Measurements from ENCODE around the gene NRCAM. TPM values are rescaled to one million over a fixed set of nuclear protein-coding genes. Genes with fewer than 3 reads are reported as not detected.

Gene NRCAM
- total RNA-seq, 1 donor from 2014 or later: 33.2 TPM

DNA sequence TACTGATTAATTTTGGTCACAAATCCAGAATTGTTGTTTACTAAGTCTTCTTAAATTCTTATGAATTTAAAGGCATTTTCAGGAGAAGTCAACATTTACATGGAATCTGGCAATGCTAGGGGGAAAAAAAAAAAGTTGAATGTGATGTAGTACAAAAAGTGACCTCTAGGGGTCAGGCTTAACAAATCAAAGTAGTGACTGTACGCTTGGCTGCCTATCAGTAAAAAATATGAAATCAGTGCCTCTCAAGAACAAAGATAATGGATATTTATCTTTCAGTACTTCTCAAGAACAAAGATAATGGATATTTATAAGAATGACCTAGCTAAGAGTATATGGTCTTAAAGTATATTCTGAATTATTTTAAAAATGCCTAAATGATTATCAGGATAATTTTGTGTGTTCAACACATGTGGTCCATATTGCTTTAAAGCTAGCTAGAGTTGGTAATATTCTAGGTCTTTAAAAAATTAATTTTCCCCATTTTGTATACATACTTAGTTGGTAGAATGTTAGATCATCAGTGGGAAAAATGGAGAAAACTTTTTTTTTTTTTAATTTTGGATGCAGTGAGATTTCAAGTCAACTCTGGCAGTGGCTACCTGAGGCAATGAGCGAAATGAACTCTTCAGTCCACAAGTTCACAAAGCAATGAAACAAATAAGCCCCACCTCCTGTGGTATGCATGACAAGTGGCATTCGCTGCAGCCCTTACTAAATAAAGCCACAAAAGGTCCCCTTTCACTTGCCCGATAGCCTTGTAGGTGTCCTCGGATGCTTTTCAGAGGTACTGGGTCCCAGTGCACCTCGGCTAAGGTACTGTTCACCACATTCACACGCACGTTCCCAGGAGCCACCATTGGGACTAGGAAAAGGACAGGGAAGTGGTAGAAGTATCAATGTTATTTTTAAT is 274.9 kb downstream of the NRCAM start:
- Mint-ChIP-seq H3K27ac (ENCODE audit: unreplicated experiment) (no peak overlapping the region), H3K9me3 (no peaks in the 10 kb centered on the region), H3K27me3 (ENCODE audit: low read depth) (no peaks in the 10 kb centered on the region), H3K4me3 (no peak overlapping the region), H3K4me1 (peaks cover 6% of the 10 kb centered on the region), H3K36me3 (ENCODE audit: low read depth) (no peaks in the 10 kb centered on the region)
- peak; percentile 39 for DNase-seq (ENCODE audit: low read depth, low spot score)
- TF ChIP-seq, protein P1, sequence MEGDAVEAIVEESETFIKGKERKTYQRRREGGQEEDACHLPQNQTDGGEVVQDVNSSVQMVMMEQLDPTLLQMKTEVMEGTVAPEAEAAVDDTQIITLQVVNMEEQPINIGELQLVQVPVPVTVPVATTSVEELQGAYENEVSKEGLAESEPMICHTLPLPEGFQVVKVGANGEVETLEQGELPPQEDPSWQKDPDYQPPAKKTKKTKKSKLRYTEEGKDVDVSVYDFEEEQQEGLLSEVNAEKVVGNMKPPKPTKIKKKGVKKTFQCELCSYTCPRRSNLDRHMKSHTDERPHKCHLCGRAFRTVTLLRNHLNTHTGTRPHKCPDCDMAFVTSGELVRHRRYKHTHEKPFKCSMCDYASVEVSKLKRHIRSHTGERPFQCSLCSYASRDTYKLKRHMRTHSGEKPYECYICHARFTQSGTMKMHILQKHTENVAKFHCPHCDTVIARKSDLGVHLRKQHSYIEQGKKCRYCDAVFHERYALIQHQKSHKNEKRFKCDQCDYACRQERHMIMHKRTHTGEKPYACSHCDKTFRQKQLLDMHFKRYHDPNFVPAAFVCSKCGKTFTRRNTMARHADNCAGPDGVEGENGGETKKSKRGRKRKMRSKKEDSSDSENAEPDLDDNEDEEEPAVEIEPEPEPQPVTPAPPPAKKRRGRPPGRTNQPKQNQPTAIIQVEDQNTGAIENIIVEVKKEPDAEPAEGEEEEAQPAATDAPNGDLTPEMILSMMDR (conservative IDR thresholded peaks at IDR 0.05): peak; percentile 87

DNA sequence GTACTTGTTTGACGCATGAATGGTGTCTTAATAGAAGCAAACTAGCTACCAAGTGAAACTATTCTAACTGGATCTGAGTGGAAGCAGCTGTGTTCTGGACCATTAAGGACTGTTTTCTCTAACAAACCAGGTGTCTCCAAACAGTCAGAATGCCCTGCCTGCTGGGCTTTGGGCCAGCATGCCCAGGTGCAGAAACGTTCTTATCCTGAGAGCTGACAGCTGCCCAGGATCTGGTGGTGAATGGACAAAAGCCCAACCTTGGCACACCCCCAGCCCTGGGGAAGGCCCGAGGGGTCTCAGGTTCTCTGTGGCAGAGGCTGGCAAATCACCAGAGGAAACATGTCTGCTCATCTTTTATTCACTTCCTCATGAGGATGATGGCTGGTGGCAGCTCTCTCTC is 277.8 kb downstream of the NRCAM start:
- H3K4me1 Mint-ChIP-seq: peaks cover 6% of the 10 kb centered on the region
- H3K4me3 Mint-ChIP-seq: no peak overlapping the region
- H3K27ac Mint-ChIP-seq (ENCODE audit: unreplicated experiment): no peak overlapping the region
- H3K36me3 Mint-ChIP-seq (ENCODE audit: low read depth): no peaks in the 10 kb centered on the region
- TF ChIP-seq, protein P1 (conservative IDR thresholded peaks at IDR 0.05): no peak
- no peak for DNase-seq (ENCODE audit: low read depth, low spot score)
- H3K9me3 Mint-ChIP-seq: no peaks in the 10 kb centered on the region
- no peaks in the 10 kb centered on the region for H3K27me3 Mint-ChIP-seq (ENCODE audit: low read depth)

DNA sequence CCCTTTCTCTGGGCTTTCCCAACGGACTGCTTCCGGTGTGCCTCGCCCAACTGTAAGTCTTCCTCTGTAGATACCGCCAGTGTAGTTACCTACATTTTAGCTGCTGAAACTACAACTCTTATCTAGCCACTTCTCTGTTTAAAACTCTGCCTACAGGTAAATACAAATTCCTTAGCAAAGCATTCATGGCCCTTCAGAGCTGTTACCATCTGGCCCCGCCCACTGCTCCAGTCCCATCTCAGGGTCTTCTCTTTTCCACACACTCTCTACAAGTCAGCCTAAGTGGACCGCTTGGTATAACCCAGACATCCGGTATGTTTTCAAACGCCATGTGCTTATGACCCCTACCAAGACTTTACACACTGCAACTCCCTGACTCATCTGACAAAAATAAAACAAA is 285.1 kb downstream of the NRCAM start:
- Mint-ChIP-seq H3K9me3 (no peaks in the 10 kb centered on the region), H3K27me3 (ENCODE audit: low read depth) (no peaks in the 10 kb centered on the region), H3K27ac (ENCODE audit: unreplicated experiment) (no peak overlapping the region), H3K36me3 (ENCODE audit: low read depth) (no peaks in the 10 kb centered on the region), H3K4me1 (no peaks in the 10 kb centered on the region), H3K4me3 (no peak overlapping the region)
- no peak for DNase-seq (ENCODE audit: low read depth, low spot score)
- TF ChIP-seq, protein P1 (conservative IDR thresholded peaks at IDR 0.05): no peak

DNA sequence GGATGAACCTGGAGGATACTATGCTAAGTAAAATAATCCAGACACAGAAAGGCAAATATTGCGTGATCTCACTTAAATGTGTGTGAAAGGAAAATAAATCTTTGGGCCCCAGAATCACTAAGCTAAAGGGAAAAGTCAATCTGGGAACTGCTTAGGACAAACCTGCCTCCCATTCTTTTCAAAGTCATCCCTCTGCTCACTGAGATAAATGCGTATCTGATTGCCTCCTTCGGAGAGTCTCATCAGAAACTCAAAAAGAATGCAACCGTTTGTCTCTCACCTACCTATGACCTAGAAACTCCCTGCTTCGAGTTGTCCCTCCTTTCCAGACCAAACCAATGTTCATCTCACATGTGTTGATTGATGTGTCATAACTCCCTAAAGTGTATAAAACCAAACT is 286.0 kb downstream of the NRCAM start:
- Mint-ChIP-seq H3K27me3 (ENCODE audit: low read depth) (no peaks in the 10 kb centered on the region), H3K27ac (ENCODE audit: unreplicated experiment) (no peak overlapping the region), H3K36me3 (ENCODE audit: low read depth) (no peaks in the 10 kb centered on the region), H3K4me1 (no peaks in the 10 kb centered on the region), H3K4me3 (no peak overlapping the region), H3K9me3 (no peaks in the 10 kb centered on the region)
- DNase-seq (ENCODE audit: low read depth, low spot score): no peak
- TF ChIP-seq, protein P1 (conservative IDR thresholded peaks at IDR 0.05): no peak

DNA sequence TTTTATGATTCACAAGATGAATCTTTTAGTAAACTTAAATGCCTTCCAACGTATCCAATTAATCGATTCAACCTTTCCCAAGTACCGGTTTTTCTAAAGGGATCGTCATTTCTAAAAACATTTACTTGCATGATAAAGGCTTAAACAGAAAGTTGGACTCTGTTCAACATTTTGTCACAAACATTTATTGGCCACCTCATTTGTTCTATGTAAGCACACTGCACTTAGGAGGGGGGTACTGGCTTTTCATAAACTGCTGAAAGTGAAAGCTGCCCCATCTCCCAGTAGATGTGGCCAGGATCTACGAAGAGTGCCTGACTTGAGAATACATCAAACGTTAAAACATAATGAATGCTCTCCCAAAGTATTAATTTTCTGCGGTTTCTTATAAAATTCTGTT is 288.8 kb downstream of the NRCAM start:
- no peak for DNase-seq (ENCODE audit: low read depth, low spot score)
- no peaks in the 10 kb centered on the region for H3K4me1 Mint-ChIP-seq
- H3K27me3 Mint-ChIP-seq (ENCODE audit: low read depth): no peaks in the 10 kb centered on the region
- no peak overlapping the region for H3K4me3 Mint-ChIP-seq
- H3K9me3 Mint-ChIP-seq: peaks cover 4% of the 10 kb centered on the region
- TF ChIP-seq, protein P1 (conservative IDR thresholded peaks at IDR 0.05): no peak
- no peaks in the 10 kb centered on the region for H3K36me3 Mint-ChIP-seq (ENCODE audit: low read depth)
- no peak overlapping the region for H3K27ac Mint-ChIP-seq (ENCODE audit: unreplicated experiment)
